ENCODE results near the gene ETAA1. TPM values are rescaled to one million over a fixed set of nuclear protein-coding genes. Genes with fewer than 3 reads are reported as not detected.

ETAA1 gene
- total RNA-seq, 2 donors from 2014 or later: 5.8 to 7.9 TPM

GRCh38 chr2:67416136-67416535, 19.0 kb downstream of the ETAA1 start:
- DNase-seq (no peak), ATAC-seq (no peak)
- intact Hi-C loops (cut with DNase I, micrococcal nuclease): no loop called here

GRCh38 chr2:67423489-67423888, 26.4 kb downstream of the ETAA1 start:
- ATAC-seq (no peak), DNase-seq (no peak)
- intact Hi-C loops (cut with DNase I, micrococcal nuclease): no loop called here

GRCh38 chr2:67436221-67436620, 39.1 kb downstream of the ETAA1 start:
- DNase-seq: no peak
- no peak for ATAC-seq
- intact Hi-C loops (cut with DNase I, micrococcal nuclease): no loop called here

GRCh38 chr2:67437114-67437513, 40.0 kb downstream of the ETAA1 start:
- DNase-seq: no peak
- ATAC-seq: no peak
- intact Hi-C loops (cut with DNase I, micrococcal nuclease): no loop called here

DNA sequence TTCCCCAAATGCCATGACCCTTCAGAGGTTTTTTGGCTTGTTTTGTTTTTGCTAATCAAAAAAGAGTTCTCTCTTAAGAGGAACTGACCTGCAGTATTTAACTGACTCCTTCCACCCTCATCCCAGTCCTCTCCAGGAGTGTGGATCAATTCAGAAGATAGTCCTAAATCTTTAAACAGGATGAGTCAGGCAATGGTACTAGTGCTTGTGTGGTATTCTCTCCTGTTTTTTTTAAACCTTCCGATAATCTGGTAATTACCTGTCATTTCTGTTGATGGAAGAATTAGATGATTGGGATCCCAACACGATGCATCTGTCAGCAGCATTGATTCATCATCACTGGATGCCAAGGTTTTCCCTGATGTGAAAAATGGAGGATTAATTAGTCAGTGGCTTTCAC, 41.2 kb downstream of the ETAA1 start:
- intact Hi-C loops (cut with DNase I, micrococcal nuclease): no loop called here
- DNase-seq (no peak), ATAC-seq (no peak)

DNA sequence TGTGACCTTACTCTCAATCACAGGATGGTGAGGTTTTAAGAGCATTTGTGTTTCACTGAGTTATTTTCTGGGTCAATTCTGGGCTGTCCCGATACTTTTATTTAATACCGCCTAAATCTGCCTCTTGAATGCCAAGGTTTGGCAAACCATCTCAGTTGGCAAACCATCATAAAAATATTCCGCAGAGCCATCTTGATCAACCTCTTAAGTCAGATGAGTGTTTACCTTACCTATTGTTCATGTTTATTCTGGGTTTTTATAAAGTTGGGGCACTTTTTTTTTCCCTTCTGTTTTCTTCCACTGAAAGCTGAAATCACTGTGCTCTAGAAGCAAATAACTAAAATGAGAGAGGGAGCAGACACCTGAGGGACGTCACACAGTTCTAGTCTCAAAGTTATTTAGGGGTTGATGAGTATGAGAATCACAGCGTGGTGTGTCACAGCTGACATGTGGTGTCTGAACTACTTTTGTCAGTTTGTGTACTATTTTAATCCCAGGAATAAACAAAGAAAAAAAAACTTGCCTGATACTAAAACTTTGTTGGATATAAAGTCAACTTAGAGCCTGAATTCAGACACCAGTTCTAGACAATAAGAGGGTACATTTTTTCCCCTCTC, 48.6 kb downstream of the ETAA1 start:
- no peak for ATAC-seq
- intact Hi-C loops (cut with DNase I, micrococcal nuclease): no loop called here
- DNase-seq: no peak

GRCh38 chr2:67446491-67446911, 49.4 kb downstream of the ETAA1 start:
- no peak for DNase-seq
- intact Hi-C loops (cut with DNase I, micrococcal nuclease): no loop called here
- ATAC-seq: peak; percentile 45

- intact Hi-C loops (cut with DNase I, micrococcal nuclease): no loop called here
- ATAC-seq (no peak), DNase-seq (no peak)
Observed at GRCh38 chr2:67448648-67449047, 51.5 kb downstream of the ETAA1 start.

- intact Hi-C loops (cut with DNase I, micrococcal nuclease): no loop called here
- DNase-seq: no peak
- ATAC-seq: no peak
Observed at GRCh38 chr2:67451086-67451832, 54.1 kb downstream of the ETAA1 start.

- no peak for ATAC-seq
- intact Hi-C loops (cut with DNase I, micrococcal nuclease): no loop called here
- DNase-seq: no peak
Observed at GRCh38 chr2:67453310-67453709, 56.2 kb downstream of the ETAA1 start.

GRCh38 chr2:67455219-67456142, 58.3 kb downstream of the ETAA1 start:
- DNase-seq (no peak), ATAC-seq (no peak)
- intact Hi-C loops (cut with DNase I, micrococcal nuclease): no loop called here

GRCh38 chr2:67456428-67456827, 59.3 kb downstream of the ETAA1 start:
- no peak for DNase-seq
- ATAC-seq: no peak
- intact Hi-C loops (cut with DNase I, micrococcal nuclease): no loop called here

DNA sequence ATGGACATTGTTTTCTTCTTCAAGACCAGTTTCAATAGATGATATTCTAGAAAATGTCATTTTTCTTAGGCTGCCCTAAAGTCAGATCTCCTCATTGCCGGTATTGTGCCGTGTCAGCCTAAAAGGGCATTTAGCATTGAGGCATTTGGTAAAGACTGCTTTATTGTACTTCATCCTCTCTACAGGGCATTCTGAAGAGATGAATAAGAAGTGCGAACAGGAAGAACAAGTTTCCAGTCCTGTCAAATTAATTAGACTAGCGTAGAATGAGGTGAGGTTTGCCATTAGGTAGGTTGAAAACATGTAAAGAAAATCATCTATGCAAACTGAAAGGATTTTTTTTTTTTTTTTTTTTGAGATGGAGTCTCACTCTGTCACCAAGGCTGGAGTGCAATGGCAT, 60.6 kb downstream of the ETAA1 start:
- intact Hi-C loops (cut with DNase I, micrococcal nuclease): no loop called here
- no peak for DNase-seq
- no peak for ATAC-seq

GRCh38 chr2:67459761-67460160, 62.6 kb downstream of the ETAA1 start:
- DNase-seq (no peak), ATAC-seq (no peak)
- intact Hi-C loops (cut with DNase I, micrococcal nuclease): no loop called here
